Right ventricle myocardium superior (tissue), 1 donor: ENCODE results near the gene DNAJB2. TPM values are rescaled to one million over a fixed set of nuclear protein-coding genes. Genes with fewer than 3 reads are reported as not detected.
"Not testable (repeated sequence)": the region's sequence is repeated elsewhere in the genome, so short reads cannot be mapped to it uniquely, and the experiment has no call there.

Experiments
- ATAC-seq: fragments of 200-7000 bp; cut with Tn5 transposase; one replicate; pipeline ENCODE4 v1.9.1; 2020; ENCODE audit warnings: mild to moderate bottlenecking; ENCODE audit not compliant: poor library complexity
- DNase-seq: peaks from one replicate; pipeline ENCODE4 v3.0.0-alpha.2; 2020
- intact Hi-C: fragments of 100-400 bp; cut with DNase I; formaldehyde crosslinking; loops from one replicate; pipeline ENCODE4 v1.11.2; 2022
- total RNA-seq: library from RNA; stranded (reverse); fragmentation: NEBNext Ultra II Directional; extraction: Animal tissue kit (Norgen Biotek cat#: 25700); gene quantifications from one replicate; pipeline ENCODE4 v1.2.1, GENCODE V29; 2021
- donor health status: DM: no; HTN: yes; CAD: no; lungs with severe emphysema.

The DNAJB2 gene
- total RNA-seq, 1 donor from 2014 or later = 83.3 TPM

DNA sequence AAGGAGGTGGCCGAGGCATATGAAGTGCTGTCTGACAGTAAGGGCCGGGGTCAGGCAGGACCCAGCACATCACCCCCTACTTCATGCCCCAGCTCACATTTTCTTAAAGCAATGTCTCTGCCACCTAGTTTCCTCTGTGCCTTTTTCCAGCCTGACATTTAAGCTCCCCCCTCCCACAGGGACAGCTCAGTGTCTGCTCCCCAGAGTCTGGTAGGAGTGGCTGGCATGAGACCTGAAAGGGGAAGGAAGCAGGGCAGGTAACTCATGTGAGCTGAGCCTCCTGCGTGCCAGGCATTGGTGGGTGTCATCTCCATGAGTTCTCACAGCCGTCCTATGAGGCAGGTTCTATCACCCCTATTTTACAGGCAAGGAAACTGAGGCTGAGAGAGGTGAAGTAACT lies 1.5 kb downstream of the DNAJB2 start:
- DNase-seq = no peak
- ATAC-seq = no peak
- intact Hi-C loops = no loop called here

DNA sequence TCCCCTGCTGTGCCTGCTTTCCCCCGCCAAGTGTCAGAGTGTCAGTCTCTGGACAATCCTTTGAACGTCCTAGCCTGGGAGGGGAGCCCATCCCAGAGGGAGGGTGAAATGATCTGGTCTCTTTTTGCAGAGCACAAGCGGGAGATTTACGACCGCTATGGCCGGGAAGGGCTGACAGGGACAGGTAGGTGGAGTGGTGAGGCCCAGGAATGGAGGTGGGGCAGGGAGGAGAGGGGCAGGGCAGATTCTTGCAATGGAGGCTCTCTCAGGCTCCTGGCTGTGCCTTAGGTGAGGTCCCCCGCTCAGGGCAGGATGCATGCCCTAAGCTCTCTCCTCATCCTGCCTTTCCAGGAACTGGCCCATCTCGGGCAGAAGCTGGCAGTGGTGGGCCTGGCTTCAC lies 2.4 kb downstream of the DNAJB2 start:
- ATAC-seq (no peak), DNase-seq (no peak)
- intact Hi-C loops = no loop called here

DNA sequence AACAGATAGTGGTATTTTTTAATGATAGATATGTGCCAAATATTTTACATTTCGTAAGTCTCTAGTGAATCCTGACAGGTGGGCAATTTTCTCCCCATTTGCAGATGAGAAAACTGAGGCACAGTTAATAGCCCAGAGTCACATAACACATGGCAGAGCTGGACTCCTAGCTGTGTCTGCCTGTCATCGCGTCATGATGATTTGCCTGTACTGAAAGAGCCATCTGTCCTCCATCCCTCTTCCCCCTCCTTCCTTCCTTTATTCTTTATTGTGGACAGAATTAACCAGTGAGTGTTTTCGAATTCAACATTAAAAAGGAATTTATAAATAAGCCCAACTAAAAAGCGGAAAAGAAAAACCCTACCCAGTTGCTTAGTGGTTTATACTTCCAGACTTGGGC lies 3.2 kb downstream of the DNAJB2 start:
- DNase-seq (no peak), ATAC-seq (no peak)
- intact Hi-C loops = no loop called here

DNA sequence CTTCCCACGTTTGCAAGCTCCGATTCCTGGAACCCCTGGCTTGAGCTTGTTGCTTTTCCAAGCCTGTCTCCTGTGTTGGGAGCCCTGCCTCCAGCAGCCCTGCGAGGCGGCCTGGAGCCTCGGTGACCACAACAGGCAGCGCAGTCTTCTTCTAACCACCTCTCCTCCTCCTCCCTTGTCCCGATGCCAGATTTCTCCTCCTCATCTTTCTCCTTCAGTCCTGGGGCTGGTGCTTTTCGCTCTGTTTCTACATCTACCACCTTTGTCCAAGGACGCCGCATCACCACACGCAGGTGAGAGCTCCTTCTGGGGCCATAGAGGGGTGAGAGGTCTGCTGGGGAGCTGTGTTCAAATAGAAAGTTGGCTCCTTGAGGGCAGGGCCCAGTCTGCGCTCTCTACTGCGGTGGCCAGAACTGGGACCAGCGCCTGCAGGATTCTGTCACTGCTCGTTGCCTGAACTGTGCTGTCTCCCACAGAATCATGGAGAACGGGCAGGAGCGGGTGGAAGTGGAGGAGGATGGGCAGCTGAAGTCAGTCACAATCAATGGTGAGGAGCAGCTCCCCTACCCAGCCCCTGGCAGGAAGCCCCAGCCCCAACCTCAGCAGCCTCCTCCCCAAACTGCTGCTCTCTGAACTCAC lies 3.9 kb downstream of the DNAJB2 start:
- ATAC-seq (no peak), DNase-seq (no peak)
- intact Hi-C loops = no loop called here

DNA sequence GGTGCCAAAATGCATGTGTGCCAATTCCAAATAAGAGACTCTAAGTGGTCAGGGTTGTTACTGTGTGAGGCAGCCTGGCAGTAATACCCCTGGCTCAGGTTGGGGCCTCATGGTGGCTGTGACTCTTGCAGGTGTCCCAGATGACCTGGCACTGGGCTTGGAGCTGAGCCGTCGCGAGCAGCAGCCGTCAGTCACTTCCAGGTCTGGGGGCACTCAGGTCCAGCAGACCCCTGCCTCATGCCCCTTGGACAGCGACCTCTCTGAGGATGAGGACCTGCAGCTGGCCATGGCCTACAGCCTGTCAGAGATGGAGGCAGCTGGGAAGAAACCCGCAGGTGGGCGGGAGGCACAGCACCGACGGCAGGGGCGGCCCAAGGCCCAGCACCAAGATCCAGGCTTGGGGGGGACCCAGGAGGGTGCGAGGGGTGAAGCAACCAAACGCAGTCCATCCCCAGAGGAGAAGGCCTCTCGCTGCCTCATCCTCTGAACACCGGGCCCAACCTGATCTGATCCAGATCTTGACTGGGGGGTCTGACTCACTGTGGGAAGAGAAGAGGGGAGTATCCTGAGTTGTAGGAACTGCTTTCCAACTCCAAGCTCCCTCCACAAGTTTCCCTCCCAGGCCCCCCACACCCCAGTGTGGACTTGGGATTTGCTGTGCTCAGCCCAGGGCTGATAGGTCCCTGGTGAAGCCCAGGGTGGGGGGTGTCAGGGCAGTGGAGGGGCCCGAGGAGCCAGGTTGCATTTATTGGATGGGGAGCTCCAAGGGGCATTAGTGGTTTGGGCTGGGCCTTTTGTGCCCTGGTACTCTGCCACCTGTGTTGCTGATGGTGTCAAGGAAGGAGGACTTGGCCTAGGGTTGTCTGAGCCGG lies 5.6 kb downstream of the DNAJB2 start:
- DNase-seq = no peak
- no peak for ATAC-seq
- intact Hi-C loops = no loop called here

DNA sequence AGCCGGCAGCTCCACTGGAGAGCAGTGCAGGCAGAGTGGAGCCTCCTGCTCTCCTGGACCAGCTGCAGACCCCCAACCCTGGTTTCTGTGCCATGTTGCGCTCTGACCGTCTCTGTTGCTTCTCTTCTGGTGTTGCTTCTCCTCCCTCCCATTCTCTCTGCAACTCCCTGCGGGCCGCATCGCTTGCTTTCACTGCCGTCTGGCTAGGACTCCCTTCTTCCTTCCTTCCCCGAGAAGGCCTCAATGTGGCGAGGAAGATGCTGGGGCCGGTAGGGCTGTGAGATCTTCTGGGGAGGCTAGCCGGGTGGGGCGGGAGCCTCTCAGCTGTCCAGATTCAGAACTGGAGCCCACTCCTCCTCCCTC lies 6.2 kb downstream of the DNAJB2 start:
- DNase-seq (no peak), ATAC-seq (no peak)
- intact Hi-C loops = no loop called here

DNA sequence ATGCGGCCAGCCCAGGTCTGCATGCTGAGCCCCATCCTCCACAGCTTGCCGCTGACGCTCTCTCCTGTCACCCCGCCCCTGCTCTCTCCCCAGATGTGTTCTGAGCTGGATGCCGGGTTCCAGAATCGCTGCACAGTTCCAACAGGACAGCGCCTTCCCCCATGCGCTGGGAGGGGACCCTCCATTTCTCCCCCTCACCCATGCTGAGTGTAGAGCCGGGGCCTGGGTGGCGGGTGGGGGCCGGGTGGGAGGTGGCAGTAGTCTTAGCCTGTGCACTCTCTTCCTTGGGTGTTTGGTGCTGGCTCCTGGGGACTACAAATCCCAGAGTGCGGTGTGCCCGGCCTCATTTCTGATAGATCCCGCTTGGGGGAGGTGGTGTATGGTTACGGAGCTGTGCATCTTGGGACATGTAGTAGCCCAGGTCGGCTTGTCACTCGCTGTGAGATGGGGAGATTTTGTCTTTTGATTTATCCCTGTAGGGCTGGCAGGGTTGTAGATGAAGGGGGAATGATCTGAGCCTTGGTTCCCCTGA lies 6.8 kb downstream of the DNAJB2 start:
- no peak for DNase-seq
- peak; percentile 42 for ATAC-seq
- intact Hi-C loops = no loop called here

DNA sequence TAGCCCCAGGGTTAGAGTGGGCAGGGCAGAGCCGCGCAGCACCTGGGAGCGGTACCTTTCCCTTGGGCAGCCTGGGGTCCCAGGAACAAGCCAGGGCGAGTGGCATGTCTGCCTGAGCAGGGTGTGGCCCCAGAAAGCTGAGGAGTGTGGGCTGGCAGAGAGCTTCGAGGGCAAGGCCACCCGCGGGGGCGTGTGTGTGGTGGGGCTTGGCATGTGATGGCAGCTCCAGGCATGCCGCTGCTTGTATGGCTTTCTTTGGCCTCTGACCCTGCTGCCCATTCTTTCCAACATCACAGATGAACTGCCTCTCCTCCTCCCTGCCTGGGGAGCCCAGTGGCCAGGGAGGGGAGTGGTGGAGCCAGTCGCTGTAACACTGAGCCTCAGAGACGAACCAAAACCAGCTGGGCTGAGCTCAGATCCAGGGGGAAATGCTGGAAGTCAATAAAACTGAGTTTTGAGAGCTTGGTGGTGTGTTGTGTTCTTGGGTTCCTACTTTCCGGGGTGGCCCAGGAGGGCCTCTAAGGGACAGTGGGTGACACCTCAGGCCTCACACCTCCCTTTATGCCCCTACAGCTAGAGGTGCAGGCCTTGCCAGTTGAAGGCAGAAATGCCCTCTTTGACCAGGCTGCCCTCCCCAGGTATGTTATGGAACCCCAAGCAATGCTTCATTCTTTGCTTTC lies 7.4 kb downstream of the DNAJB2 start:
- DNase-seq = no peak
- ATAC-seq = no peak
- intact Hi-C loops = no loop called here

DNA sequence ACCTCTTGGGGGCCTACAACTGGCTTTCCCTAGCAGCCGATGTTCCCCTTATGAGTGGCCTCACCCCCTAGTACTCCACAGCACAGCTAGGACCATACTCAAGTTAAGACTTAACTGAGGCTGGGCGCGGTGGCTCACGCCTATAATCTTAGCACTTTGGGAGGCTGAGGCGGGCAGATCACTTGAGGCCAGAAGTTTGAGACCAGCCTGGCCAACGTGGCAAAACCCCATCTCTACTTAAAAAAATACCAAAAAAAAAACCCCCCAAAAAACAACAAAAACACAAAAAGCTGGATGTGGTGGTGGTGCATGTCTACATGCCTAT lies 7.9 kb downstream of the DNAJB2 start:
- ATAC-seq, intact Hi-C loops, DNase-seq: not testable (repeated sequence)

DNA sequence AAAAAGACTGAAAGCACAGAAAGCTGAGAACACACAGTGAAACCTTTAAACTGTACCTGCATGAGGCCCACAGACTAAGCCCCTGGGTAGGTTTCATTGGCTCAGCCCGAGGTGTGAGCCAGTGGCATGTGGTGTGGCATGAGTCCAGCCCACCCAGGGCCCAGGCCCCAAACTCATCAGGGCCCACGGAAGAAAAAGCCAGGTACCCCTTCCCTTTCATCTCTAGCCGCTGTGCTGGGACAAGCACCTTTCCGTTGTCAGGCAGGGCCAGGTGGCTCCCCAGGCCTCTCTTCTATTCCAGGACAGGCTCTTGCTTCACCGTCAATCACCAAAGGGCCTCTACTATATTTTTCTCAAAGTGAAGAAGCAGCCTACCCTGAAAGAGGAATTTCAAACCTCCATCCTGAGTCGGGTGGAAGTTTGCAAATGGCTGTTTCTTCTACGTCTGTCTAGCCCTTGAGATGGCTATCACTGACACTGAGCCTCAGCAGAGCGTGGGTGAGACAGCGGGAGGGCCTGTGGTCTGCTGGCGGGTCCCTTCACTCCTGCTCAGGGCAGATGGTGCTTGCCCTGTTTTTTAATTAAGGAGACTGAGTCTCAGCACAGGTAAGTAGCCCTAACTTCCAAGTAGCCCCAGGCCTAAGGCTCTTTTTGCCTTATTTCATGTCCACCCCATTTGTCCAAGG lies 8.6 kb downstream of the DNAJB2 start:
- no peak for ATAC-seq
- intact Hi-C loops = no loop called here
- no peak for DNase-seq

DNA sequence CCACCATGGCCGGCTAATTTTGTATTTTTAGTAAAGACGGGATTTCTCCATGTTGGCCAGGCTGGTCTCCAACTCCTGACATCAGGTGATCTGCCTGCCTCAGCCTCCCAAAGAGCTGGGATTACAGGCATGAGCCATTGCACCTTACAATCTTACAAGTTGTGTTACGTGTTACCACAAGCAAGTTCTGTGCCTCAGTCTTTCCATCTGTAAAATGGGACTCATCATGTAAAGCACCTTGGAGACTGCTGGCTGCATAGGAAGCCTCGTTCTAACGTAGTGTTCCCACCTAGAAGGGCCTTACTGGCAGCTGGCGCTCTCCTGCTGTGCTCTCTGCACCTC lies 10.0 kb downstream of the DNAJB2 start:
- intact Hi-C loops = no loop called here
- no peak for ATAC-seq
- DNase-seq = no peak

DNA sequence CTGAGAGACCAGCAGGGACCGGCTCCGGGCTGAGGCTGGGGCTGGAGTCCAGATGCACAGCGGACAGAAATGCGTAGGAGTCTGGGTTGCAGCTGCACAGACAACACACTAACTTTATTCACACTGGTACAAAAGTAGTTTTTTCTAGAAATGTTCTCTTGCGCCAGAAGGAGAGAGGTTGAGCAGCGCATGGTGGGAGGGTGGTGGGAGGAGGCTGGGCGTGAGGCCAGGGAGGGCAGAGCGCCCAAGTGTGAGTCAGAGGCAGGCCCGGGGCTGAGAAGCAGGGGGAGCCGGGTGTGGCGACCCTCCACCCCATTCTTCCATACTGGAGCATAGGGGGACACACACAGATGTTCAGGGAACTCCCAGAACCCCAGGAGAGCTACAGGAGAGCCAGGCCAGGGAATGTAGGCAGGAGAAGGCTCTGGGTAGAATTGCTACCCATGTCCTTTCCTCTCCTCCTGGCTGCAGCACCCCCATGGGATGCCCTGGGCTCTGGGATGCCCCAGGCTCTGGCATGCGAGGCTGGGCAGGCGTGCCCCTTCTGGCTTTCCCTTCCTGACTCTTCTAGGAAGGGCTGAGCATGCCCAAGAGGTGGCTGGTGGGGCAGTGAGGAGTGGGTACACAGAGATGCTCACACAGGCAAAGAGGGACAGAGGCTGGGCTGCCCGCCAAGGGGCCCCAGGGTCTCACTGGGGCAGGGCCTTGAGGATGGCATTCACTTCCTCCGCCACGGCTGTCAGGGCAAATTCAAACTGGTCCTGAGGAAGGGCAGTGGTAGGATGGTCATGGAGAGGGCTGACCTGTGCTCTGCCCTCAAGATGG lies 10.6 kb downstream of the DNAJB2 start:
- intact Hi-C loops = no loop called here
- peak; percentile 86 for DNase-seq

DNA sequence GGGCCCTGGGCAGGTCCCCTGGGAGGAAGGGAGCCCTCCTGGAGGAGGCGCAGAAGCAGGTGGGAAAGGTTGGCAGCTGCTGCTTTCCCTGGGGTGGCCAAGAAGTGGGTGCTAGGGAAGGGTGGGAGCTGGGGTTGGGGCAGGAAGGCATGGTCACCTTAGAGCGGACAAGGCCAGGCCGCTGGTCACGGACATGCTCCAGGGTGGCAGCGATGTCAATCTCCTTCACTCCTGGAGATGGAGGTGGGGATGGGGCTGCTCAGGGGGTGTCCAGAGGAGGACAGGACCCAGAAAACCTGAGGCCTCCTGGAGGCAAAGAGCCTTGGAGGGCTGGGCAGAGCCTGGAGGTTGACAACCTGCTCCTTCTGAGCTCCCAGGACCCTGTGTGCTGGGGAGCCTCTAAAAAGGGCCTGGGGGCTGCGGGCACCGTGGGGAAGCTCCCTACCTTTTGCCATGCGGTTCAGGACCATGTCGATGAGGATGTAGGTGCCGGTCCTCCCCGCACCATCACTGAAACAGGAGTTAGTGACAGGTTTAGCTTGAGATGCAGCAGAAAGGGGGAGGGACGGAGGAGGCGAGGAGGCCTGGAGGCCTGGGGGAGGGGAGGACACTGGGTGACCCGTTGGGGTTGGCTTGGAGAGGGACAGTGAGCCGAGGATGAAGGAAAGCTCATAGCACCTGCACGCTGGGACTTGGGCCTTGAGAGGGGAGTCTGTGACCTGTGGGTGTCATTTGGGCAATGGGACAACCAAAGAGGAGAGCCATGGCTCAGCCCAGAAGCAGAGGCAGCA lies 11.4 kb downstream of the DNAJB2 start:
- DNase-seq (no peak), ATAC-seq (no peak)
- intact Hi-C loops = no loop called here

More for the DNA sequence above, 10.6 kb downstream of the DNAJB2 start:
- ATAC-seq = peak; percentile 61

DNA sequence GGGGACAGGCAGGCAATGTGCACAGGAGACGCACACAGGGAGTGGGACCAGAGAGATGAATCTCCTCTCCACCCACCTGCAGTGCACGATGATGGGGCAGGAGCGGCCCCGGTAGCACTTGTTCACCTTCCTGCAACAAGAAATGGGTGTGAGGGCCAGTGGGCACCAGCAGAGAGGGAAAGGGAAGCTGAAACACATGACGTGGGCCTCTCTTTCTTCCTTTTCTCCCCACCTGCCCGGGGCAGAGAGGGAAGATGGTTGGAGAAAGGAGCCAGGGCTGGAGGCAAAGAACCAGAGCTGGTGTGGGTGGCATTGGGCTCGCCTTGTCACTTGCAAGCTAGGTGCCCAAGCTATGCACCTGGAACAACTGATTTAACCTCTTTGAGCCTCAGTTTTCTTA lies 12.2 kb downstream of the DNAJB2 start:
- ATAC-seq (no peak), DNase-seq (no peak)
- intact Hi-C loops = no loop called here

DNA sequence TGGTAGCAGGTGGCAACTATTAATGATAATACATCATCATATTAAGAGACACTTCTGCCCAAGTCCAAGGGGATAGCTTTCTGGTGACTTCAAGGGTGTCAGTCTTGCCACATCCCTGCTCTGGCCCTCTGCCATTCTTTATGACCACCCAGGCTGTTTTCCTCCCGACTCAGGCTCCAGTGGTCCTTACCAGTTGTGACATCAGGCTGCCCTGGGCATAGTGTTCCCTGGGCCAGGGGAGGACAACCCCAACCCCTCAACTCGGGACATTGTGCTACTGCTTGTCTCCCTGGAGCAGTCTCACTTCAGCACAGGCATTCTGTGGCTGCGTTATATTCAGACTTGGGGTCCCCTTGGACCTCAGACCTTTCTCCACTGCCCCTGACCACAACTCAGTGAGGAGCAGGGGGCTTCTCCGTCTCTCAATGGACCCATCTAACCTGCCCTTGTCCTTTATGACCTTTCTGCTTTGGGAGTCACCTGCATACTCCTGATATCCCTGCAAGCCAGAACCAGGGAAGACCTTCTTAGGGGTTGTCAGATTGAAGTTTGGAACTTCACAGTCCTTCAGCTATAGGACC lies 12.8 kb downstream of the DNAJB2 start:
- ATAC-seq (no peak), DNase-seq (no peak)
- intact Hi-C loops = no loop called here

DNA sequence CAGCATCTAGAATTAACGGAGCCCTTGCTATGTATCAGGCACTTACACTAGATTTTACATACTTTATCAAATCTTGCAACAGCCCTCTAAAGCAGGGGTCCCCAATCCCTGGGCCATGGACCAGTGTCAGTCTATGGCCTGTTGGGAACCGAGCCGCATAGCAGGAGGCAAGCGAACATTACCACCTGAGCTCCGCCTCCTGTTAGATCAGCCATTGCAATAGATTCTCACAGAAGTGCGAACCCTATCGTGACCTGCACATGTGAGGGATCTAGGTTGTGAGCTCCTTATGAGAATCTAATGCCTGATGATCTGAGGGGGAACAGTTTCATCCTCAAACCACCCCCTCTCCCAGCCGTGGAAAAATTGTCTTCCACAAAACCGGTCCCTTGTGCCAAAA lies 13.4 kb downstream of the DNAJB2 start:
- DNase-seq = no peak
- intact Hi-C loops = no loop called here
- ATAC-seq = no peak

DNA sequence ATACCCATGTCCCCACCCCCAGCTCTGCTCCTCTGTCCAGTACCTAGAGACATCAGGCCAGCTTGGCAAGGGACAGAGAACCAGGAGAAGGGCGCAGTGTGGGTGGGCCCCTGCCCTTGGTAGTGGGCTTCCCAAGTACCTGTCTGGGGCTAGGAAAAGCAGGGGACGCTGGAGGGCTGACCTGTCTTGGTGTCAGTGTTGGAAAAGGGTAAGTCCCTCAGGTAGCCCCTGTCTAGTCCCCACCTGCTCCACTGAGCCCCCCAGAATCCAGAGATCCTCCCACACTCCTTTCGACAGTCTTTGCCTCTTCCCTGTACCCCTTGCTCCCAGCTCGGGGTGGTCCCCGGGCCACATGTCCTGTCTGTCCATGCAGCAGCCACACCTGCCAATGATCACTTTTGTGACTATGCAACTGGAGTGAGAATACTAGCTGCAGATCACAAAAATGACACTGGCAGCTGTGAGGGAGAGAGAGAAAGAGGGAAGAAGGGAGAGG lies 14.6 kb downstream of the DNAJB2 start:
- DNase-seq = no peak
- intact Hi-C loops = loop anchor here (2.0 kb wide), 1 partner anchor 15 kb away; the partner anchor contains the start of gene DNAJB2
- ATAC-seq = no peak
